Lower leg skin (tissue), 3 donors: ENCODE results near the gene NANOGP8.

Experiments used
- POLR2A ChIP-seq, 2 donors: fragments of 450-650 bp; IDR thresholded peaks; one replicate each; pipeline ENCODE4 v1.6.1; 2016 to 2017; ENCODE audit warnings: antibody characterized with exemption in 2 of 2, mild to moderate bottlenecking in 1 of 2, moderate library complexity in 1 of 2
- TF ChIP-seq, protein P1 (sequence below), 3 donors: fragments of 450-650 bp; IDR thresholded peaks; one replicate each; pipeline ENCODE4 v1.5.1; 2016; ENCODE audit warnings: antibody characterized with exemption in 3 of 3, mild to moderate bottlenecking in 3 of 3, moderate library complexity in 2 of 3

DNA sequence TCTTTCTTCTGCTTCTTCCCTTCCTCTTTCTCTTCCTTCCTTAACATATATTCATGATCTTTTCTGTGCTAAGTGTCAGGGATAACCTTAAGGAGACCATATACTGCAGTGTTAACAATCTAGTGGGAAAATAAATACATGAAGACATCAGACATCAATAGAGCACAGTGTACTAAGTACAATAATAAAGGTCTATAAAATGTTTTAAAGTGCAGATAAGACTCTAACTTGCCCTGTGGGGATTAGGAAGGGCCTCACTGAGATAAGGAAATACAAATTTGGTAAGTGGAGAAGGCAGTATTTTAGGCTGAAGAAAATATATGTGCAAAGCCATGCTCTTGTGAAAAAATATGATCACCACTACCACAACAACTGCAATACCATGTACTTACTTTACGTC lies 49.2 kb upstream of the NANOGP8 start:
- TF ChIP-seq, protein P1, sequence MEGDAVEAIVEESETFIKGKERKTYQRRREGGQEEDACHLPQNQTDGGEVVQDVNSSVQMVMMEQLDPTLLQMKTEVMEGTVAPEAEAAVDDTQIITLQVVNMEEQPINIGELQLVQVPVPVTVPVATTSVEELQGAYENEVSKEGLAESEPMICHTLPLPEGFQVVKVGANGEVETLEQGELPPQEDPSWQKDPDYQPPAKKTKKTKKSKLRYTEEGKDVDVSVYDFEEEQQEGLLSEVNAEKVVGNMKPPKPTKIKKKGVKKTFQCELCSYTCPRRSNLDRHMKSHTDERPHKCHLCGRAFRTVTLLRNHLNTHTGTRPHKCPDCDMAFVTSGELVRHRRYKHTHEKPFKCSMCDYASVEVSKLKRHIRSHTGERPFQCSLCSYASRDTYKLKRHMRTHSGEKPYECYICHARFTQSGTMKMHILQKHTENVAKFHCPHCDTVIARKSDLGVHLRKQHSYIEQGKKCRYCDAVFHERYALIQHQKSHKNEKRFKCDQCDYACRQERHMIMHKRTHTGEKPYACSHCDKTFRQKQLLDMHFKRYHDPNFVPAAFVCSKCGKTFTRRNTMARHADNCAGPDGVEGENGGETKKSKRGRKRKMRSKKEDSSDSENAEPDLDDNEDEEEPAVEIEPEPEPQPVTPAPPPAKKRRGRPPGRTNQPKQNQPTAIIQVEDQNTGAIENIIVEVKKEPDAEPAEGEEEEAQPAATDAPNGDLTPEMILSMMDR (IDR thresholded peaks at IDR 0.05) = no peak
- TF ChIP-seq POLR2A (IDR thresholded peaks at IDR 0.05) = no peak
